ENCODE measurements around the gene ARHGAP23.
"Not testable (repeated sequence)": the region's sequence is repeated elsewhere in the genome, so short reads cannot be mapped to it uniquely, and the experiment has no call there.

Gene ARHGAP23

DNA sequence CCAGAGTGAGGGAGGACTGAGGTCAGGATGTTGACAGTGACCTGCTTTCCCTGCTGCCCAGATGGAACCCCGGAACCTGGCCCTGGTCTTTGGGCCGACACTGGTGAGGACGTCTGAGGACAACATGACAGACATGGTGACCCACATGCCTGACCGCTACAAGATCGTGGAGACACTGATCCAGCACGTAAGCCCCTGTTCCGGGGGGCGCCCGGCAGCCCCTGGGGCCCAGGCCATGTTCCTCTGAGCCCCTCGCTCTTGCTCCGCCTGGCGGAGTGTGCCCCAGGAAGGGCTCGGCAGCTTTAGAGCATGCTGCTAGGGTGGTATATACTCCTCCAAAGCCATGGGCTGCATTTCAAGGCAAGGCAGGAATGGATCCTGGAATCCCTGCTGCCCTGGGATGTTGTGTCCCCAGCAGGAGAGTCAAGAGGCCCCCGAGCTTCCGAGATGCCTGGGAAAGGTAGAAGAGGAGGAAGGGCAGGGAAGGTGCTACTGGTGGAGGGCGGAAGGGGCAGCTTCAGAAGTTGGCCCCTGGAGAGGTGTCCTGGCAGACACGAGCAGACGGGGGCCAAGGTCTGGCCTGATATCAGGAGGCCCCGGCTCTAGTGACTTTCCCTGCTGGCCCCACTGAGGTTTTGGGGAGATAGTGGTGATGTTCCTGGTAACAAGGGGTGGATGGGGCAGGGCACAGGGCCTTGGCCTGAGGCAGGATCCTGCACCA lies 63.2 kb downstream of the ARHGAP23 start:
- DNase-seq: not testable (repeated sequence)

DNA sequence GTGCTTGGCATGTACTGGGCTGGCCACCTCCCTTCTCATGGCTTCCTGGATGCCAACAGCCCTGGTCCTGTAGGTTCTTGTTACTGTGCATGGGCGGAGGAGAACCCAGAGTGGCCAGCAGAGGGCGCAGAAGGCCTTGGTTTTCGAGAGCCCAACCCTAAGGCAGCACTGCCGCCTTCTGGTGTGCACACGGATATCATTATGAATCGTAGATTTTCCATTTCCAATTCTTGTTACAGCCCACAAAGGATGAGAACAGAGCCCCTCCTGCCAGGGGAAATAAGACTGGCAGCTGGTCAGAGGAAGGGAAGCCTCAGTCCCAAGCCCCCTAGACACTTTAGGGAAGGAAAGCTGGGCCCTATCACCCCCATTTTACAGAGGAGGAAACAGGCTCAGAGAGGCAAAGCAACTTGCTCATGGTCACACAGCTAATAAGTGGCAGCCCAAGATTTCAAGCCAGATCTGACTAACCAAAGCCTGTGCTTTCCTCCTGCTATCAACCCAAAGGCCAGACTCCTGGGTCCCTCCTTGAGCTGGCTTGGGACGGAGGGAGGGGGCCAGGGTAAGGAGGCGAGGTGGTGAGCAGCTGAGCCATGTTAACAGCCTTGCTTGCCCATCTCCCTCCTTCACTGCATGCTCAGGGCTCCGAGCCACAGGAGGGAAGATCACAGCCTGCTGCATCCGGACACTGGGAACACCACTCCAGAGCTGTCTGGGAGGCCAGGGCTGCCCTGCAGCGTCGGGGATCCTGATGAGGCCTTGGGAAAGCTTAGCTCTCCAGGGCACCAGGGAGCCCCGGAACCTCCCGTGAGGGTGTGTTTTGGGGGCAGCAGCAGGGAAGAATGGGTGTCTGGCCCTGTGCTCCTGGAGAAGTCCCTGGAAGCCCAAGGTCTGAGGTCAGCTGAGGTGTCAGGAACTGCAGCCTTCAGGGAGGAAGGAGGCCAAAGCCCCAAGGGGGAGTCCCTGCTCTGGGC lies 64.1 kb downstream of the ARHGAP23 start:
- peak; percentile 60 to 77 for DNase-seq

DNA sequence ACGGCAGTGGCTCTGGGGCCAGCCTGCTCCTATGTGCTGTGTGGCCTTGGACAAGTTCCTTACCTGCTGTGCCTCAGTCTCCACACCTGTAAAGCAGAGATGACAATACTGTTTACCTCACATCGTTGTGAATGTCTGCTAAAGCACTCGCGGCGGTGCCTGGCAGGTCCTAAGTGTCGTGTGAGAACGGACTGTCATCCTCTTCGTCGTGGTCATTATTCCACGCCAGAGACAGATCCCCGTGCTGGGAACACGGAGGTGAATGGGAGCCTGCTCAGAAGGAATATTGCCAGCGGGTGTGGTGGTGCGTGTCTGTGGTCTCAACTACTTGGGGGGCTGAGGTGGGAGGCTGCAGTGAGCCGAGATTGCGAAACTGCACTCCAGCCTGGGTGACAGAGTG lies 65.9 kb downstream of the ARHGAP23 start:
- not testable (repeated sequence) for DNase-seq

GRCh38 chr17:38497656-38498055 lies 69.4 kb downstream of the ARHGAP23 start:
- DNase-seq: not testable (repeated sequence)

- no peak for DNase-seq
Observed at GRCh38 chr17:38498353-38498752, 70.1 kb downstream of the ARHGAP23 start.

- DNase-seq: not testable (repeated sequence)
Observed at GRCh38 chr17:38499230-38499629, 71.0 kb downstream of the ARHGAP23 start.

- not testable (repeated sequence) for DNase-seq
Observed at GRCh38 chr17:38501718-38502117, 73.5 kb downstream of the ARHGAP23 start.

DNA sequence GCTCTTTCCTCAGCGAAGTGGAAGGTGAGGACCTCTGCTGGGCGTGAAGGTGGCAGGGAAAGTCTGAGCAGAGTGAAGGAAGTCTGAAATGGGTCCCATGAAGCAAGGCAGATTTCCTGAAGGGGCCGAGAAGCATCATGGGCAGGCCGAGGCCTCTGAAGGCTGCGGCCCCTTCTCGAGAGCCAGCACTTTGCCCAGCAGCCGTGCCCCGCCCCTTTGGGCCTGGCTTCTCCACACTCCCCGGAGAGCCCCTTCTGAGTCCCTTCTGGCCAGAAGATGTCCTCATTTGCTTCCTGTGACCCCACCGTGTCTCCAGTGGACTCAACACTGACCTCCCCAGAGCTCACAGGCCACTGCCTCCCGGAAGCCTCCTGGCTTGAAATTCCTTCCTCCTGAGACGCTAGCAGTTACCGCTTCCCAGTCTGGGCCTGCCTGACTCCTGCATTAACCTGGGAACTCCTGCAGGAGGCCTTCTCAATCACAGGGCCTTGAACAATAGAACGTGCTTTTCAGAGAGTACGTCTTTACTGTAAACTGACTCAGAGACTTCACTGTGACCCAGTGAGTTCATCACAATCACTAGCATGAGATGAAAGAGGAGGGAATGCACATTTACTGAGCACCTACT lies 75.1 kb downstream of the ARHGAP23 start:
- DNase-seq: not testable (repeated sequence)

- DNase-seq: no peak
Observed at GRCh38 chr17:38504216-38504615, 76.0 kb downstream of the ARHGAP23 start.

DNA sequence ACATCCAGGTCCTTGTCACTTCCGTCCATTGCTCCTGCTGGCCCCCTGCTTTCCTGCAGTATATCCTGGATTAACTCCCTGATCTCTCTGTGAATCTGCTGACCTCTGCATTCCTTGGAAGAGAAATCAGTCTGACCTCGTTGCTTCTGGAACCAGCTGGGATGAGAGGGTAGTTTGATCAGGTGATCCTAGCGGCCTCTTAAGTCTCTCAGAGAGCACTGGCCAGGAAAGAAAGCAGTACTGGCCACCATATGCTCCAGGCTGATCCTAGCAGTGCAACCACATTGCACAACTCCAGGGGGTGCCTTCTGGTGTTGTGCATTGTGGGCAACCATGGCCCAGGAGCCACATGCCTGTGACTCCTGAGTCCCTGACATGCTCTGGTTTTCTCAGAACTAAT lies 79.2 kb downstream of the ARHGAP23 start:
- DNase-seq: no peak

DNA sequence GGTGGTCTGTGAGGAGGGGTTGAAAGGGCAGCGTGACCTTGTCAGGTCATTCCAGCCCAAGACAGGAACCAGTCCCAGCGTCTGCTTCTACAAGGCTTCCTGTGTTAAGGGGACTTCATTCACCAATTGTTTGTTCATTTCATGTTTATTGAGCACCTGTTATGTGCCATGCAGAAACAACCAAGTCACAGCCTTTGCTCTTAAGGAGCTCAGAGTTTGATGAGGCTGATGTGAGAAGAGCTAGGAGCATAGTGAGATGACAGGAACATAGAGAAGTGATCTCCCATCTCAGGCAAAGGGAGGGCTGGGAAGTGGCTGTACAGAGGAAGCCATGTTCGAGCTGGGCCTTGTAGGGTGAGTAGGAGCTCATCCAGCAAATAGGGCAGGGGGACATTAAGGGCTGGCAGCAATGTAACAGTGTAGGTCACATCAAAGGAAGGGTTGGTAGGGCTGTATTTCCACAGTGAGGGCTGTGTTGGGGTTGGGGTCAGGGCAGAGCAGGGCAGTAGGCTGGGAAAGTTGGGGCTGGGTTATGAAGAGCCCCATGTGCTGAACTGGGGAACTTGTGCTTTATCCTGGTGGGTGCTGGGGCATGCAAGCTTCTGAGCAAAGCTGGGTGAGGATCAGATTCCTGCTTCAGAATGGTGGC lies 79.8 kb downstream of the ARHGAP23 start:
- DNase-seq: no peak

- no peak for DNase-seq
Observed at GRCh38 chr17:38508570-38508950, 80.3 kb downstream of the ARHGAP23 start.

DNA sequence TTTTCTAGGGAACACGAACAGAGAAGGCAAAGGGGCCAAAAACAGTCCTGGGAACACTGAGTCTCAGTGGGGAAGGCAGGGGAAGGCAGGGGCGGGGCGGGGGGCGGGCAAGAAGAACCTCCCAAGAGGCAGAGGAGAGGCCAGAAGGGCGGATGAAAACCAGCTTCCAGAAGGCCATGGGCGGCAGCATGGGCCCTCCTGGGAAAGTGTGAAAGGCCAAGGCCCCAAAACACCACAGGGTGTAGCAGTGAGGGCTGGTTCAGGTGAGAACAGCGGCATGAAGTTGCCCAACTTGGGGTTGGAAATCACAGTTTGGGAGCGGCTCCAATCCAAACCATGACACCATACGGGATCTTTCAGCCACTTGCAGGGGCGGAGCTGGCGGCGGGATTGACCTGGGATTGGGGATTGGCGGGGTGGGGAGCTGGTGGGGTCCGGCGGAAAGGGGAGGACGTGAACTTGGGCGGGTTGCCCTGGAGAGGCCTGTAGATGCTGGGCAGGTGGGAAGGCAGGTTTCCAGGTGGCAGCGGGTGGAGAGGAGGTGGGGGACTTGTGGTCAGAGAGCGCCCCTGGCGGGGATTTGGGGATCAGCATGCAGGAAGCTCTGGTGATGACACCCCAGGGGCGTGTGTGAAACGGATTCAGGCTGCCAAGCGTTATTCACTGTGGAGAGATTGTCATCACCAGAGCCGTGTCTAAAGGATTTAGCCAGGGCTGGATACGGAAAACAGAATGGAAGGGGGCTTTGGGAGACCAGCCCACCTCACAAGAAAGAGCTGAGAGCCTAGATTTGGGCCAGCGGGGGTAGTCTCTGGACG lies 80.9 kb downstream of the ARHGAP23 start:
- DNase-seq: no peak

GRCh38 chr17:38509772-38510420 lies 81.6 kb downstream of the ARHGAP23 start:
- DNase-seq: no peak

- no peak for DNase-seq
Observed at GRCh38 chr17:38510421-38511149, 82.3 kb downstream of the ARHGAP23 start.

DNA sequence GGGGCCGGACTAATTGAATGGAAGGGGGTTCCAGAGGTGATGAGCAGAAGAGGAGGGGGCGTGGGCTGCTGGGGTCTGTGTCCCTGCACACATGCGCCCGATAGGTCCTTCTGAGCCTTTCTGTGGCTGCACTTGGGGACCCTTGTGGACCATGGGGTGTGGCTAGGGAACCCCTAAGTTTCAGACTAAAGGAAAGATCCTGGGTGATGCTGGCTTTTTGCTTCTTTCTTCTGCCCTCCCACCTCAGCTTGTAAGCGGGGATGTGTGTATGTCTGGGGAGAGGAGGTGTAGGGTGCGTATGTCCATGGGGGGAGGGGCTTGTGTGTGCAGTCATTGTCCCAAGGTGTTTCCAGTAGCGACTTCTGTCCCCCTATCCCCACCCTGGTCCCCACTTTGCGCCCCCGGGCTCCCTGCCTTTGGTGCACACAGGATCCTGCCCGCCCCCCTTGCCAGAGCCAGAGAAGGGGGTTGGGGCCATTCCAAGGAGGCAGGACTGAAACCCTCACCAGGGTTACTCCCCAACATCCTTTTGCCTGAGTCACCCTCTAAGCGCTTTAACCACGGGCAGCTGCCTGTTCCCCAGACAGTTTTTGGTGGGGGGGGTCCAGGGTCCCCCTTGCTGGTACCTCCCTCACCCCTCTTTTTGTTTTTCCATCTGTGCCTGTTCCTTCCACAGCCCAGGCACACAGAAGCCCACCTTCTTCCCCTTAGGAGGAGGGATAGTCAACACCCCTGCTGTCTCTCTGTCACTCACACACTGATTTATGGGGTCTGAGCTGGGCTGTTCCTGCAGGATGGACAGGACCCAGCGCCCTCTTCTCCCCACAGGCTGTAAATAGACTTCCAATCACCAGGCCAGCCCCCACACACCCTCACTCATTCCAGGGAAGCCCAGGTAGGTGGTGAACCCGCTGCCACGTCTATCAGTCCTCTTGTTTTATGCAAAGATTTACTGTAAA lies 83.2 kb downstream of the ARHGAP23 start:
- peak in 1 of 2 experiments; percentile 26 for DNase-seq

GRCh38 chr17:38512473-38513058 lies 84.3 kb downstream of the ARHGAP23 start:
- no peak for DNase-seq

DNA sequence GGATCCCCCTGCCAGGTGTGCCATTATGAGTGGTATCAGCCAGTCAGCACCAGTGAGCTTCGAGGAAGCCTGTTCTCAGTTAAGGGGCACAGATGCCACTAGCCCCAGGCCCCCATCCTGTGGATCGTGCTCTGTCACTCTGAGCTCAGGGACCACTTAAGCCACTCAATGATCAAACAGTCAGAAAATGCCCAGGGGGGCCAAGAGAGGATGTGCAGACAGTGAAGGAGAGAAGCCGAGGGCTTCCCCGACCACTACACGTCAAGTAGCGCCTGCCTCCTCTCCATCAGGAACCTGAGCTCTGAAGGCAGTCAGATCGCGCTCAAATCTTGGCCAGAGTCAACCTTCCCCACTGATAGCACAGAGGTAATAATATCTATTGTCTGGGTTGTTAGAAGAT lies 98.3 kb downstream of the ARHGAP23 start:
- DNase-seq: not testable (repeated sequence)

- DNase-seq: not testable (repeated sequence)
Observed at GRCh38 chr17:38528141-38528540, 99.9 kb downstream of the ARHGAP23 start.

Measured in SW 1271 (cell line).